GM19324 (cell line): ENCODE data around the gene GBF1.

Source experiments
- ATAC-seq: cut with Tn5 transposase; IDR thresholded peaks from one replicate; pipeline ENCODE4 v1.9.1; 2021; ENCODE audit warnings: mild to moderate bottlenecking, moderate library complexity; ENCODE audit not compliant: unreplicated experiment, low FRiP score

The GBF1 gene

GRCh38 chr10:102335184-102335583, 89.9 kb downstream of the GBF1 start:
- no peak for ATAC-seq

- no peak for ATAC-seq
Observed at GRCh38 chr10:102341038-102341688, 95.8 kb downstream of the GBF1 start.

- ATAC-seq = no peak
Observed at GRCh38 chr10:102342458-102342857, 97.1 kb downstream of the GBF1 start.

GRCh38 chr10:102342958-102343357, 97.6 kb downstream of the GBF1 start:
- ATAC-seq = no peak

GRCh38 chr10:102344067-102344466, 98.7 kb downstream of the GBF1 start:
- no peak for ATAC-seq

- ATAC-seq = no peak
Observed at GRCh38 chr10:102347236-102347828, 102.0 kb downstream of the GBF1 start.

GRCh38 chr10:102352066-102352715, 106.9 kb downstream of the GBF1 start:
- ATAC-seq = no peak

- ATAC-seq = no peak
Observed at GRCh38 chr10:102354451-102354850, 109.1 kb downstream of the GBF1 start.

GRCh38 chr10:102358712-102359382, 113.5 kb downstream of the GBF1 start:
- ATAC-seq = no peak

- no peak for ATAC-seq
Observed at GRCh38 chr10:102367441-102367840, 122.1 kb downstream of the GBF1 start.

- no peak for ATAC-seq
Observed at GRCh38 chr10:102368077-102368476, 122.7 kb downstream of the GBF1 start.

GRCh38 chr10:102371295-102371694, 126.0 kb downstream of the GBF1 start:
- ATAC-seq = no peak

GRCh38 chr10:102375250-102375649, 129.9 kb downstream of the GBF1 start:
- ATAC-seq = no peak

- no peak for ATAC-seq
Observed at GRCh38 chr10:102375867-102376266, 130.5 kb downstream of the GBF1 start.

- ATAC-seq = no peak
Observed at GRCh38 chr10:102376901-102377300, 131.6 kb downstream of the GBF1 start.

- no peak for ATAC-seq
Observed at GRCh38 chr10:102379383-102379782, 134.1 kb downstream of the GBF1 start.

- ATAC-seq = no peak
Observed at GRCh38 chr10:102381983-102382382, 136.7 kb downstream of the GBF1 start.

- ATAC-seq = no peak
Observed at GRCh38 chr10:102382871-102383270, 137.5 kb downstream of the GBF1 start.

- ATAC-seq = no peak
Observed at GRCh38 chr10:102384053-102384452, 138.7 kb downstream of the GBF1 start.

GRCh38 chr10:102384606-102385429, 139.5 kb downstream of the GBF1 start:
- ATAC-seq = no peak

- no peak for ATAC-seq
Observed at GRCh38 chr10:102389894-102390293, 144.6 kb downstream of the GBF1 start.
